Measurements from ENCODE around the gene TMOD2.

GRCh38 chr15:51760805-51761204 is 9.4 kb downstream of the TMOD2 start:
- no peak for TF ChIP-seq CTCF (conservative IDR thresholded peaks at IDR 0.05; ENCODE audit: low read length)
- no peak for TF ChIP-seq EZH2phosphoT487 (IDR thresholded peaks at IDR 0.05; ENCODE audit: borderline replicate concordance)

Measured in Loucy (cell line).